CD4-positive, alpha-beta T cell treated with Interleukin-12 subunit alpha and Interleukin-12 subunit beta, for 1 hour (primary cell): ENCODE data around the gene HARS2.
A peak's percentile ranks its signal among the peaks of the same experiment; 100 is the strongest.
"Not testable (repeated sequence)": the region's sequence is repeated elsewhere in the genome, so short reads cannot be mapped to it uniquely, and the experiment has no call there.

ENCODE experiments used
- DNase-seq: peaks from one replicate; pipeline ENCODE4 v3.0.0-alpha.2; 2020

The HARS2 gene

GRCh38 chr5:140700177-140701144 is 9.2 kb downstream of the HARS2 start, which contains the start of gene ZMAT2:
Gene ZMAT2 (plus strand): TSS chr5:140700447. CDS start chr5:140700461, 14 bp downstream.
- DNase-seq, result peak; percentile 96

DNA sequence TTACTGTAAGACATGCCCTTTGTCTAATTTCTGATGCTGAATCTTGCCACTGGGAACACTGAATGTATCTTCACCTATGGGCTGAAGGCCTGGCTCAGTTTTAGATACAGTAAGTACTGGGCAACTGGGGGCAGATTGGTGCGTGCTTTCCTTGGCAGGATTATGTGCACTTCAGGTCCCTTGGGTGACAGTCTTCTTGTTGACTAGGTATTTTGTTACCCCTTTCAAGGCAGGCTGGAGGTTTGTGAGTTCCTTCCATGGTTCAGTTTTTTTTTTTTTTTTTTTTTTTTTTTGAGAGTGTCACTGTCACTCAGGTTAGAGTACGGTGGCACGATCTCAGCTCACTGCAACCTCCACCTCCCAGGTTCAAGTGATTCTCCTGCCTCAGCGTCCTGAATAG is 16.6 kb downstream of the HARS2 start:
- no peak for DNase-seq

GRCh38 chr5:140708787-140709186 is 17.5 kb downstream of the HARS2 start:
- not testable (repeated sequence) for DNase-seq

GRCh38 chr5:140710899-140711552 is 19.8 kb downstream of the HARS2 start:
- DNase-seq, result peak; percentile 95

- no peak for DNase-seq
Measured at GRCh38 chr5:140711794-140712193, 20.5 kb downstream of the HARS2 start.

GRCh38 chr5:140713562-140714094 is 22.4 kb downstream of the HARS2 start:
- DNase-seq, result no peak

DNA sequence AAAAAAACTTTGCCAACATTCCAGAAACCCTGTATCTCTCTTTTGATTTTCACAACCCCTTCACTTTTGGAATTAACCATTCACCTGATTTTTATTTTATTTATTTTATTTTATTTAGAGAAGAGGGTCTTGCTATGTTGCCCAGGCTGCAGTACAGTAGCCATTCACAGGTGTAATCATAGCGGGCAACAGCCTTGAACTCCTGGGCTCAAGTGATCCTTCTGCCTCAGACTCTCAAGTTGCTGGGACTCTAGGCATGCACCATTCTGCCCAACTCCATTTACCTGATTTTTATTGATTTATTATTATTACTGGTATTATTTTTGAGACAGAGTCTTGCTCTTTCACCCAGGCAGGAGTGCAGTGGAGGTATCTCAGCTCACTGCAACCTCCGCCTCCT is 25.0 kb downstream of the HARS2 start:
- not testable (repeated sequence) for DNase-seq

GRCh38 chr5:140718266-140718592 is 27.0 kb downstream of the HARS2 start:
- DNase-seq, result no peak

DNA sequence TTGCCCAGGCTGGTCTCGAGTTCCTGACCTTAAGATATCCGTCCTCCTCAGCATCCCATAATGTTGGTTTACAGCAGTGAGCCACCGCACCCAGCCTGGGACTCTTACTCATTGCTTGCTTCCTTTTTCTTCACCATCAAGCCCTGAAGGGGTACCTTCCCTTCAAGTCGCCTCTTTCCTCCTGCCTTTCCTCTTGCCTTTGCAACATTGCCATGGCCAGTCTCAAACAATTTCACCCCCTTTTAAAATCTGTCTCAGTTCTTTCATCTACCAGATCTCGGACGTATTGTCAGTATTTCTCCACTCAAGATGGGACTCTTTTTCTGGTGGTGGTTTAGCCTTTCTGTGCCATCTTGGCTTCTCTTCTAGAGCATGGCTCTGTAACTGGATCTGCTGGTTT is 29.5 kb downstream of the HARS2 start:
- not testable (repeated sequence) for DNase-seq

GRCh38 chr5:140721395-140721794 is 30.1 kb downstream of the HARS2 start:
- DNase-seq, result not testable (repeated sequence)

DNA sequence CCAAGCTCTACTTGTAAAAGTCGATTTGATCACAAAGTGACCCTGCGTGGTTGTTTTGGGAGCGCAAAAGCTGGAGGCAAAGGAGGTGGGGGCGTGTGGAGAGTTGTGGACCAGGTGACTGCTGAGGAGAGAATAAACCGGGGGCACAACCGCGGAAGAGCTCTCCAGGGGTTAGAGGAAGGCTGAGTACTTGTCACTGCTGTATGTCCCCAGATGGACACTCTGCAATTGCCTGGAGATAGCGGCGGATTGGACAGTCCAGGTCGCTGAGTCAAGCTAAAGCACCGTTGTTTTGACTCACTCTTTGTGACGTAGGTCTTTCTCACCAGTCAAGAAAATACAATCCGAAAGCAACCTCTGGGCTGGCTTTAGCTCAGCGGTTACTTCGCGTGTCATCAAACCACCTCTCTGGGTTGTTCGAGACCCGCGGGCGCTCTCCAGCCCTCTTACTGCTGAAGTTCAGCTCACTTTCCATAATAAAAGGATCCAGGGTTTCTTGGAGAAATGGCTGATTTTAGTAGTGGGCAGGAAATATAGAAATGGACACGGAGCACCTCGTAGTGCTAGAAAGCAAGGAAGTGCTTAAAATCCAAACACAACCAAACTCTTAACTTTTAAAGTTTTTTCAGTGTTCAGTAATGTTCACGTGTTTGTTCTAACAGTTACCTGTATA is 34.7 kb downstream of the HARS2 start:
- peak; percentile 75 for DNase-seq

DNA sequence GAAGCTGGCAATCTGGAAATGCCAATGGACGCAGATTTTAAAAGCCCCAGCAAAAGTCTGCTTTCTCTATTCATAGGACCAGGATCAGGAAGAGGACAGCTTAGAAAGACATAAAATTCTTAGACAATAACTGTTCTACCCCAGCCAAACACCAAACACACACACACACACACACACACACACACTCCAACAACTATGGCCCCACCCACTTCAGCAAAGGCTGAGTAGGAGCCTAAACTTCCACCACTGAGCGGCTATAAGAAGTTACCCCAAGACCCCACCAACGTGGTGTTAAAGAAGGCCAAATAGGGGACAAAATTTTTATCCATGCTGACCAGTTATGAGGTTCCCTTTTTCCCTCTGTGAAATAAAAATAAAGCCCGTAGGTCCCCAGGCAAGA is 41.8 kb downstream of the HARS2 start:
- no peak for DNase-seq

GRCh38 chr5:140734354-140734753 is 43.1 kb downstream of the HARS2 start:
- no peak for DNase-seq

GRCh38 chr5:140737486-140737885 is 46.2 kb downstream of the HARS2 start:
- DNase-seq, result no peak

GRCh38 chr5:140741967-140742366 is 50.7 kb downstream of the HARS2 start:
- DNase-seq, result no peak
